OCI-LY7 (cell line): ENCODE measurements around the gene PLEKHG7. TPM values are rescaled to one million over a fixed set of nuclear protein-coding genes. Genes with fewer than 3 reads are reported as not detected.
"Not testable (repeated sequence)": the region's sequence is repeated elsewhere in the genome, so short reads cannot be mapped to it uniquely, and the experiment has no call there.

Experiments used
- BruUV-seq: library from RNA; stranded (reverse); fragments of 400-500 nt; replicated peaks from 2 replicates; lab custom pipeline; 2021; lab: Mats Ljungman, UMichigan
- CTCF ChIA-PET: fragments of 300-600 bp; sonication (Branson Sonifier 250); formaldehyde crosslinking; loops from one replicate; lab custom pipeline; 2022; ENCODE audit warnings: antibody characterized with exemption; ENCODE audit not compliant: unreplicated experiment; lab: Charles Lee
- POLR2A ChIA-PET: fragments of 300-600 bp; sonication (Branson Sonifier 250); formaldehyde crosslinking; loops from one replicate; lab custom pipeline; 2022; ENCODE audit warnings: antibody characterized with exemption; lab: Charles Lee
- DNase-seq: peaks from one replicate; pipeline ENCODE4 v3.0.0-alpha.2; 2015; ENCODE audit warnings: low spot score
- H2AFZ ChIP-seq: fragments of 200-600 bp; sonication (generic), shearing (Covaris generic); 2 replicates; pipeline ENCODE4 v1.6.1; 2014; ENCODE audit warnings: mild to moderate bottlenecking, antibody characterized with exemption, low read length, moderate library complexity
- H3K27ac ChIP-seq: fragments of 200-600 bp; sonication (generic); 2 replicates; pipeline ENCODE4 v1.5.1; 2014; ENCODE audit warnings: mixed run types, low read depth, mild to moderate bottlenecking, moderate library complexity, low read length, inconsistent platforms; ENCODE audit not compliant: poor library complexity, severe bottlenecking
- H3K36me3 ChIP-seq: fragments of 200-600 bp; sonication (generic); 2 replicates; pipeline ENCODE4 v1.6.1; 2014; ENCODE audit warnings: mild to moderate bottlenecking, antibody characterized with exemption, low read length, moderate library complexity, mixed read lengths; ENCODE audit not compliant: insufficient read depth
- H3K4me1 ChIP-seq: fragments of 200-600 bp; sonication (generic); 2 replicates; pipeline ENCODE4 v1.5.1; 2014; ENCODE audit warnings: mild to moderate bottlenecking, low read length; ENCODE audit not compliant: insufficient read depth, poor library complexity, severe bottlenecking
- H3K4me2 ChIP-seq: fragments of 200-600 bp; sonication (generic); 2 replicates; pipeline ENCODE4 v1.6.1; 2014; ENCODE audit warnings: mild to moderate bottlenecking, low read length
- H3K4me3 ChIP-seq: fragments of 200-600 bp; sonication (generic); 2 replicates; pipeline ENCODE4 v1.5.1; 2014; ENCODE audit warnings: mild to moderate bottlenecking, low read depth, low read length; ENCODE audit not compliant: poor library complexity, severe bottlenecking
- H3K79me2 ChIP-seq: fragments of 200-600 bp; sonication (generic); 2 replicates; pipeline ENCODE4 v1.6.1; 2016; ENCODE audit warnings: low read depth, mild to moderate bottlenecking, low read length, moderate library complexity, mixed read lengths; ENCODE audit not compliant: insufficient read depth
- H3K9me2 ChIP-seq: fragments of 200-600 bp; sonication (generic); 2 replicates; pipeline ENCODE4 v1.6.1; 2016; ENCODE audit warnings: mild to moderate bottlenecking, low read length, mixed read lengths; ENCODE audit not compliant: insufficient read depth
- H3K9me3 ChIP-seq: fragments of 200-600 bp; sonication (generic); 2 replicates; pipeline ENCODE4 v1.6.1; 2014; ENCODE audit warnings: mild to moderate bottlenecking, mixed run types, low read length, mixed read lengths
- H4K20me1 ChIP-seq: fragments of 200-600 bp; sonication (generic); 2 replicates; pipeline ENCODE4 v1.6.1; 2014; ENCODE audit warnings: mild to moderate bottlenecking, antibody characterized with exemption, low read length, moderate library complexity, mixed read lengths; ENCODE audit not compliant: insufficient read depth
- EZH2phosphoT487 ChIP-seq: fragments of 200-600 bp; sonication (generic); IDR thresholded peaks from 2 replicates; pipeline ENCODE4 v1.6.1; 2018; ENCODE audit warnings: low read depth, borderline replicate concordance, mild to moderate bottlenecking, mixed run types, antibody characterized with exemption, low read length, moderate library complexity, mixed read lengths
- intact Hi-C: fragments of 100-400 bp; cut with micrococcal nuclease; formaldehyde crosslinking; loops from one replicate; pipeline ENCODE4 v1.10.0; 2022; ENCODE audit not compliant: unreplicated experiment
- total RNA-seq, 2 experiments: library from RNA; depleted of rRNA in 1 of 2; stranded (reverse); fragments of >200 nt in 1 of 2; shearing (Covaris generic) in 1 of 2; gene quantifications; 2 replicates each; pipeline ENCODE4 v1.2.3, GENCODE V29; 2014 to 2022
- TF ChIP-seq, protein P1 (sequence below): fragments of 200-600 bp; sonication (generic); conservative IDR thresholded peaks from 2 replicates; pipeline ENCODE4 v1.5.1; 2014; ENCODE audit warnings: mild to moderate bottlenecking, antibody characterized with exemption, low read length, moderate library complexity, mixed read lengths

The PLEKHG7 gene
- total RNA-seq, 2 experiments from 2014 or later, result 0.29 TPM; not detected in 1

DNA sequence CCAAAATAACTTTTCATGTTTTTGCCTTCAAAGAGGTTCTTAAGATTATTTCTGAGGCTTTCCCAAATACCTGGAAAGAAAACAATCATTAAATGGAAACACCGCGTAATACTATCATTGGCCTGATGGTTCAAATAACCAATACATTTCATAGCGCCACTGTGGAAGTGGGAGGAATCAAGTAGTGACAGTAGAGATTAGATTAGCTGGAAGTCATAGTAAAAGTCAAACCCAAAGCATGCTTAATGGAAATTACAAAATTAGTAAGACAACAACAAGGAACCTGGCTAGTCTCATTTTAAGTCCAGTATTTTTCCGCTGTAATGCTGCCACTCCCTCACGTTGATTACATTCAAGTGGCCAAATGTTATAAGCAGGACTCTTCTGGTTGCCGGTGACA lies 41.5 kb upstream of the PLEKHG7 start:
- no peak for DNase-seq
- H3K4me3 ChIP-seq, result no peak overlapping the region
- ChIA-PET POLR2A (no interaction called here), CTCF (no interaction called here)
- H3K9me2 ChIP-seq, result no peaks in the 10 kb centered on the region
- H3K36me3 ChIP-seq, result no peaks in the 10 kb centered on the region
- no peaks in the 10 kb centered on the region for H4K20me1 ChIP-seq
- no peaks in the 10 kb centered on the region for H3K4me1 ChIP-seq
- no peak overlapping the region for H3K4me2 ChIP-seq
- intact Hi-C loops, result no loop called here
- no peaks in the 10 kb centered on the region for H3K9me3 ChIP-seq
- TF ChIP-seq EZH2phosphoT487, result no peak
- TF ChIP-seq, protein P1, sequence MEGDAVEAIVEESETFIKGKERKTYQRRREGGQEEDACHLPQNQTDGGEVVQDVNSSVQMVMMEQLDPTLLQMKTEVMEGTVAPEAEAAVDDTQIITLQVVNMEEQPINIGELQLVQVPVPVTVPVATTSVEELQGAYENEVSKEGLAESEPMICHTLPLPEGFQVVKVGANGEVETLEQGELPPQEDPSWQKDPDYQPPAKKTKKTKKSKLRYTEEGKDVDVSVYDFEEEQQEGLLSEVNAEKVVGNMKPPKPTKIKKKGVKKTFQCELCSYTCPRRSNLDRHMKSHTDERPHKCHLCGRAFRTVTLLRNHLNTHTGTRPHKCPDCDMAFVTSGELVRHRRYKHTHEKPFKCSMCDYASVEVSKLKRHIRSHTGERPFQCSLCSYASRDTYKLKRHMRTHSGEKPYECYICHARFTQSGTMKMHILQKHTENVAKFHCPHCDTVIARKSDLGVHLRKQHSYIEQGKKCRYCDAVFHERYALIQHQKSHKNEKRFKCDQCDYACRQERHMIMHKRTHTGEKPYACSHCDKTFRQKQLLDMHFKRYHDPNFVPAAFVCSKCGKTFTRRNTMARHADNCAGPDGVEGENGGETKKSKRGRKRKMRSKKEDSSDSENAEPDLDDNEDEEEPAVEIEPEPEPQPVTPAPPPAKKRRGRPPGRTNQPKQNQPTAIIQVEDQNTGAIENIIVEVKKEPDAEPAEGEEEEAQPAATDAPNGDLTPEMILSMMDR, result no peak
- H3K27ac ChIP-seq, result no peak overlapping the region
- no peak overlapping the region for H2AFZ ChIP-seq
- no TSS peak for BruUV-seq
- H3K79me2 ChIP-seq, result no peaks in the 10 kb centered on the region

DNA sequence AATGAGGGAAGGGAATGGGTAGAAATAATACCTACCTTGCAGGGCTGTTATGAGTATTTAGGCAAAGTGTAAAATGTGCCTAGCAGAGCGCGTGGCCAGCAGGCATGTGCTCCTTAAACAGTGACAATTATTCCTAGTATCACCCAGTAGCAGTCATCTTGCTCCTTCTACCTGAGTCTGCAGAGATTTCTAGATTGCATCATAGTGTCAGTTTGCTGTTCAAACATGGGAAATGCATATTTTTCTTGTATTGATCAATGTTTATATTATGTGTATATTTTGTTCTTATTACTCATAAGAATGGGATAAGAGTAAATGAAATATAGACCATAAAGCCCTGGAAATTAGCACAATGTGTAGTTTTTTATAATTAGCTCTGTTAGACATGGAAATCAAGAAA lies 37.3 kb upstream of the PLEKHG7 start:
- POLR2A ChIA-PET, result interaction anchor here (0.7 to 1.3 kb wide), 2 partner anchors 75 to 766 kb away, joined by 3 read pairs; no protein-coding TSS in a partner anchor
- H3K9me3 ChIP-seq, result no peaks in the 10 kb centered on the region
- no TSS peak for BruUV-seq
- DNase-seq, result no peak
- TF ChIP-seq, protein P1, result no peak
- TF ChIP-seq EZH2phosphoT487, result no peak
- H3K9me2 ChIP-seq, result no peaks in the 10 kb centered on the region
- no peaks in the 10 kb centered on the region for H4K20me1 ChIP-seq
- no peaks in the 10 kb centered on the region for H3K79me2 ChIP-seq
- intact Hi-C loops, result no loop called here
- no peak overlapping the region for H3K4me2 ChIP-seq
- H3K4me3 ChIP-seq, result no peak overlapping the region
- no peak overlapping the region for H2AFZ ChIP-seq
- no peaks in the 10 kb centered on the region for H3K4me1 ChIP-seq
- H3K36me3 ChIP-seq, result no peaks in the 10 kb centered on the region
- no peak overlapping the region for H3K27ac ChIP-seq
- CTCF ChIA-PET, result no interaction called here

DNA sequence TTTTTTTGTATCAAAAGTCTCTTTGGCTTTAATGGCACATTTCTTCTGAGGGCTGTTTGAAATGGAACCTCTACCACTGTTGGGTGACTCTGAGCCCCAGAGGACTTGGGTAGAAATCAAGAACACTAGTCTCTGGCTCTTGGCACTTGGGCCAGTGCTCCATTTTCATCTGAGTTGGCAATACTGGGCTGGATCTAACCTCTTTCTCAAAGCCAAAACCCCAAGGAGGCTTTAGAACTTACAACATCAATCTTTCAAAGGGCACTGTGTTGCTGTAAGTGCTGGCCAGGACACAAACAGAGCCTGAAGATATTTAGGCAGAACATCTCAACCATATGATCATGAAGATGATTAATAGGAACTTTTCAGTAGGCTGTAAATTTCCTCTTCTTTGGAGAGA lies 34.0 kb upstream of the PLEKHG7 start:
- no peak overlapping the region for H3K4me3 ChIP-seq
- intact Hi-C loops, result no loop called here
- no peaks in the 10 kb centered on the region for H4K20me1 ChIP-seq
- no peaks in the 10 kb centered on the region for H3K9me3 ChIP-seq
- H2AFZ ChIP-seq, result no peak overlapping the region
- TF ChIP-seq, protein P1, result no peak
- TF ChIP-seq EZH2phosphoT487, result no peak
- no peak overlapping the region for H3K27ac ChIP-seq
- no peaks in the 10 kb centered on the region for H3K4me1 ChIP-seq
- ChIA-PET CTCF (no interaction called here), POLR2A (interaction anchor here (0.6 kb wide), 1 partner anchor 1037 kb away, joined by 3 read pairs; no protein-coding TSS in a partner anchor)
- no peak for DNase-seq
- H3K79me2 ChIP-seq, result no peaks in the 10 kb centered on the region
- no peaks in the 10 kb centered on the region for H3K9me2 ChIP-seq
- no peak overlapping the region for H3K4me2 ChIP-seq
- H3K36me3 ChIP-seq, result no peaks in the 10 kb centered on the region
- no TSS peak for BruUV-seq

DNA sequence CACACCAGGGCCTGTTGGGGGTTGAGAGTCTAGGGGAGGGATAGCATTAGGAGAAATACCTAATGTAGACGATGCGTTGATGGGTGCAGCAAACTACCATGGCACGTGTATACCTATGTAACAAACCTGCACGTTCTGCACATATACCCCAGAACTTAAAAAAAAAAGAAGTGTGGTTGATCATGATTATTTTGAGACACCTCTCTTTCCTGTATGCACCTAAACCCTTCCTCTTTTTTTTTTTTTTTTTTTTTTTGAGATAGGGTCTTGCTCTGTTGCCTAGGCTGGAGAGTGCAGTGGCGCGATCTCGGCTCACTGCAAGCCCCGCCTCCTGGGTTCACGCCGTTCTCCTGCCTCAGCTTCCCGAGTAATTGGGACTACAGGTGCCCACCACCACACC lies 31.3 kb upstream of the PLEKHG7 start:
- H3K36me3 ChIP-seq, intact Hi-C loops, H3K27ac ChIP-seq, H3K4me2 ChIP-seq, H3K79me2 ChIP-seq, CTCF ChIA-PET, H3K9me3 ChIP-seq, H3K4me3 ChIP-seq, BruUV-seq, H3K9me2 ChIP-seq, H3K4me1 ChIP-seq, H2AFZ ChIP-seq, DNase-seq, H4K20me1 ChIP-seq: not testable (repeated sequence)
- POLR2A ChIA-PET, result interaction anchor here (0.6 kb wide), 1 partner anchor 1473 kb away, joined by 3 read pairs; no protein-coding TSS in a partner anchor
